Measurements from ENCODE around the gene RAD23B. TPM values are rescaled to one million over a fixed set of nuclear protein-coding genes. Genes with fewer than 3 reads are reported as not detected.

The RAD23B gene
- total and polyA plus RNA-seq, 2 of the 13 experiments (the other 11 are each of a cell fraction or from before 2014, with no cell fraction given) = 133 to 156 TPM

GRCh38 chr9:107282759-107283622 is at the start of gene RAD23B (continued):
- peak; percentile 77 for TF ChIP-seq ZNF230 (CRISPR knock-in tag; IDR thresholded peaks at IDR 0.05)
- TF ChIP-seq ZNF407 (CRISPR knock-in tag; IDR thresholded peaks at IDR 0.05; ENCODE audit: not compliant biosample characterization) = peak; percentile 21
- TF ChIP-seq ZNF564 (CRISPR knock-in tag; IDR thresholded peaks at IDR 0.05) = peak; percentile 52
- 0 out of 2 replicates have a peak, but pooled peaks have one; percentile 51 for TF ChIP-seq MED13 (CRISPR knock-in tag; IDR thresholded peaks at IDR 0.05)
- TF ChIP-seq MAZ (IDR thresholded peaks at IDR 0.05; ENCODE audit: borderline replicate concordance, low read depth, low read length) = peak; percentile 34; the same call in 1 of the 2 replicates
- TF ChIP-seq MAZ (CRISPR knock-in tag; IDR thresholded peaks at IDR 0.05; ENCODE audit: low read depth) = peak; percentile 97
- peak; percentile 87 for TF ChIP-seq MED8 (CRISPR knock-in tag; IDR thresholded peaks at IDR 0.05; ENCODE audit: insufficient replicate concordance)
- no peak for TF ChIP-seq ZNF800 (CRISPR knock-in tag; IDR thresholded peaks at IDR 0.05)
- no peak for TF ChIP-seq RFXAP (CRISPR knock-in tag; IDR thresholded peaks at IDR 0.05; ENCODE audit: borderline replicate concordance)
- TF ChIP-seq HNRNPLL (IDR thresholded peaks at IDR 0.05; ENCODE audit: low read depth, low read length, poor library complexity, severe bottlenecking) = peak; percentile 95
- no peak for TF ChIP-seq NFATC3 (CRISPR knock-in tag; IDR thresholded peaks at IDR 0.05)
- TF ChIP-seq IKZF1 (IDR thresholded peaks at IDR 0.05) = no peak
- TF ChIP-seq TAF15 (IDR thresholded peaks at IDR 0.05; ENCODE audit: low read depth, low read length, poor library complexity, severe bottlenecking) = no peak
- TF ChIP-seq SP4 (CRISPR knock-in tag; IDR thresholded peaks at IDR 0.05) = peak; percentile 64
- TF ChIP-seq E2F1 (CRISPR knock-in tag; IDR thresholded peaks at IDR 0.05) = no peak

Data from HepG2 (cell line).